Thoracic aorta (tissue), 2 donors: Measurements from ENCODE around the gene ITGB6. TPM values are rescaled to one million over a fixed set of nuclear protein-coding genes. Genes with fewer than 3 reads are reported as not detected.

Experiments used
- ATAC-seq: fragments of 150-250 bp; one replicate; pipeline ENCODE4 v1.8.0; 2017; ENCODE audit warnings: low read depth; ENCODE audit not compliant: insufficient number of reproducible peaks, low FRiP score
- DNase-seq: peaks from one replicate; pipeline ENCODE4 v3.0.0-alpha.2; 2020; ENCODE audit warnings: low spot score
- H3K27ac ChIP-seq, 2 donors: fragments of 200-600 bp; sonication (generic); 1 replicate in 1 of 2; 2 replicates in 1 of 2; pipeline ENCODE4 v1.5.1; 2016; ENCODE audit warnings: mild to moderate bottlenecking in 2 of 2, moderate library complexity in 2 of 2
- H3K27me3 ChIP-seq: fragments of 200-600 bp; sonication (generic); replicated peaks from 2 replicates; pipeline ENCODE4 v1.6.0; 2016; ENCODE audit warnings: mild to moderate bottlenecking; ENCODE audit not compliant: insufficient read depth
- H3K36me3 ChIP-seq: fragments of 200-600 bp; sonication (generic); one replicate; pipeline ENCODE4 v1.5.1; 2016
- H3K4me1 ChIP-seq, 2 donors: fragments of 200-600 bp; sonication (generic); 1 replicate in 1 of 2; 2 replicates in 1 of 2; pipeline versions ENCODE4 v1.5.1 to v1.6.0; 2016; ENCODE audit warnings: low read depth in 2 of 2, mild to moderate bottlenecking in 1 of 2; ENCODE audit not compliant: control insufficient read depth in 1 of 2
- H3K4me3 ChIP-seq: fragments of 200-600 bp; sonication (generic); 2 replicates; pipeline ENCODE4 v1.5.1; 2016; ENCODE audit warnings: mild to moderate bottlenecking
- H3K9me3 ChIP-seq: fragments of 200-600 bp; sonication (generic); 2 replicates; pipeline ENCODE4 v1.5.1; 2016
- CTCF ChIP-seq: fragments of 200-600 bp; sonication (generic); IDR thresholded peaks from one replicate; pipeline ENCODE4 v1.5.1; 2019; ENCODE audit warnings: antibody characterized with exemption
- total RNA-seq, 2 donors: library from RNA; depleted of rRNA; stranded (reverse); fragments of >200 nt; gene quantifications; one replicate each; pipeline versions ENCODE4 v1.1.0 to v1.2.3, GENCODE V29; 2016

ITGB6 gene
- total RNA-seq, 2 donors from 2014 or later: 0.99 TPM; not detected in 1

DNA sequence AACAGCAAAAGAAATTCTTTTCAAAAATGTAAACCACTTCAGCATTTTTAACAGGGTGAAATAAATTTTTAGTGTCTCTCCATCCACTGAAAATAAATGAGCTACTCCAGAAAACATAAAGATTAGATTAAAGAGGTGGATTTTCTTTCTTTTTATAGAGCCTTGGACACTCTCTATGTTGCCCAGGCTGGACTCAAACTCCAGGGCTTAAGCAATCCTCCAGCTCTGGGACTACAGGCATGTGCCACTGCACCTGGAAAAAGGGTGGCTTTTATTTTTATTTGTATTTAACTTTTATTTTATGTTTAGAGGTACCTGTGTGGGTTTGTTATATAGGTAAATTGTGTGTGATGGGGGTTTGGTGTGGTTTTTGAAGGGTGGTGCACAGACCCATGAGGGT lies 19.9 kb downstream of the ITGB6 start:
- H3K27me3 ChIP-seq: no peaks in the 10 kb centered on the region
- H3K36me3 ChIP-seq: no peaks in the 10 kb centered on the region
- TF ChIP-seq CTCF: no peak
- no peak for DNase-seq
- no peak for ATAC-seq
- H3K4me3 ChIP-seq: no peak overlapping the region
- no peaks in the 10 kb centered on the region for H3K9me3 ChIP-seq
- H3K27ac ChIP-seq: no peak overlapping the region
- no peaks in the 10 kb centered on the region for H3K4me1 ChIP-seq

DNA sequence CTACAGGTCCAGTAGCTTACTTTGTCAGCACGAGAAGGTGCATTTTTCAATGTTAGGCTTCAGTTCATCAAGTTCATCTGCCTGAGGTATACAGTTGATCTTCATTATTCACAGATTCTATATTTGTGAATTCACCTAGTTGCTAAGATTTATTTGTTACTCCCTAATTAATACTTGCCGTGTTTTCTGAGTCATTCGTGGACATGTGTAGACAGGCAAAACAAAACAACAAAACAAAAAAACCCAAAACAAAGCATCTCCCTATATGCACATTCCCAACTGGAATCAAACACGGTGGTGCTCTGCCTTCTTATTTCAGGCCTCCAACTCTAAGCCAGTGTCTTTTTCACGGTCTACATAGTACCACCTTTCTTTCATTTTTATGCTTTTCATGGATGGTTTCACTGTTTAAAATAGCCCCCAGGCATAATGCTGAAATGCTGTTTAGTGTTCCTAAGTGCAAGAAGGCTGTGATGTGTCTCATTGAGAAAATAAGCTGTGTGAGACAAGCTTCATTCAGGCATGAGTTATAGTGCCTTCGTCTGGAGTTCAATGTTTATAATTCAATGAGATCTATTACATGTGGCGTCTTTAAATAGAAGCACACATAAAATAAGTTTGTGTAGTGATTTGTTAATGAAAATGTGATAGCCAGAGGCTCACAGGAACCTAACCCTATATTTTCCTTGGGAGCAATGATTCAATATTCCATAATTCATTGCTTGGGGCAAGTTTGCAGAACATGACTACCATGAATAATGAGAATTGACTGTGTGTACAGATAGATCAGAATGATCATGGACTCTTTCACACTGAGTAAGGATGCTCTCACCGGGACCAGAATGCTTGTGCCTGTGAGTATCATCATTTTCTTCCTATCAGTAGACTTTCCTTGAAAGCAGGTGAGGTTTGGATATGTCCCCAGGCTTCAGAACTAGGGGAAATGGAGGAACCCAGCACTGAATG lies 24.6 kb downstream of the ITGB6 start:
- Histone ChIP-seq H3K36me3 (no peaks in the 10 kb centered on the region), H3K27me3 (no peaks in the 10 kb centered on the region), H3K27ac (no peak overlapping the region), H3K9me3 (no peaks in the 10 kb centered on the region), H3K4me1 (no peaks in the 10 kb centered on the region), H3K4me3 (no peak overlapping the region)
- TF ChIP-seq CTCF: no peak
- no peak for ATAC-seq
- DNase-seq: no peak

- no peaks in the 10 kb centered on the region for H3K27me3 ChIP-seq
- no peak for TF ChIP-seq CTCF
- ATAC-seq (no peak), DNase-seq (no peak)
- no peak overlapping the region for H3K27ac ChIP-seq
- H3K4me1 ChIP-seq: no peaks in the 10 kb centered on the region
- H3K36me3 ChIP-seq: no peaks in the 10 kb centered on the region
- no peak overlapping the region for H3K4me3 ChIP-seq
- no peaks in the 10 kb centered on the region for H3K9me3 ChIP-seq
Measured at GRCh38 chr2:160174322-160174721, 25.8 kb downstream of the ITGB6 start.

GRCh38 chr2:160169988-160170387 lies 30.1 kb downstream of the ITGB6 start:
- Histone ChIP-seq H3K9me3 (no peaks in the 10 kb centered on the region), H3K4me3 (no peak overlapping the region), H3K4me1 (no peaks in the 10 kb centered on the region), H3K36me3 (no peaks in the 10 kb centered on the region), H3K27ac (no peak overlapping the region), H3K27me3 (no peaks in the 10 kb centered on the region)
- no peak for TF ChIP-seq CTCF
- no peak for ATAC-seq
- no peak for DNase-seq

DNA sequence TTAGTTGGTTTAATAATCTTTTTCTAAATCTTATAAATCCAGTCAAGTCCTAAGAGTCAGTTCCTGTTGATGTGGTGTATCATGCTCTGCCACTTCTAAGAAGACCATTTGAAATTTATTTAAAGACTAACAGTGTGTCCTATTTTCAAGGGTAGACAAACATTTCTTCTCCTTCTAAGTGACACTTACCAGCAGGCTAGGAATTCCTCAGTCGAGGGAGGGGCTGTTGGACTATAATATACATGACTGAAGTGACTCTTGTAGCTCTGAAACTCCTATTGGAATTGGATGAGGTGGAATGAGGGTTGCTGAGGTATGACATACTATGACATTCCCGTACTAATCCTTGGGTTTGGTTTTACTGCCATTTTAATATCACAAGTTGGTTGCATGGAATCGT lies 30.6 kb downstream of the ITGB6 start:
- no peak overlapping the region for H3K4me3 ChIP-seq
- H3K27ac ChIP-seq: no peak overlapping the region
- no peaks in the 10 kb centered on the region for H3K36me3 ChIP-seq
- TF ChIP-seq CTCF: no peak
- no peak for DNase-seq
- ATAC-seq: no peak
- no peaks in the 10 kb centered on the region for H3K4me1 ChIP-seq
- no peaks in the 10 kb centered on the region for H3K27me3 ChIP-seq
- H3K9me3 ChIP-seq: no peaks in the 10 kb centered on the region
